ENCODE measurements around the gene SH3GLB2. TPM values are rescaled to one million over a fixed set of nuclear protein-coding genes. Genes with fewer than 3 reads are reported as not detected.

Gene SH3GLB2
- total RNA-seq, 1 experiment from 2014 or later: 58.3 TPM

Other genes with a start within 250 kb of the SH3GLB2 start
- 10.9 and 13.8 TPM in 2 replicates for gene TBC1D13, start 241.1 kb downstream of the SH3GLB2 start, total RNA-seq (2022)
- 18.2 and 22.0 TPM in 2 replicates for gene ENDOG, start 209.8 kb downstream of the SH3GLB2 start, total RNA-seq (2022)
- 30.1 and 32.4 TPM in 2 replicates for gene SPOUT1, start 198.5 kb downstream of the SH3GLB2 start, total RNA-seq (2022)
- gene KYAT1, start 146.4 kb downstream of the SH3GLB2 start, total RNA-seq (2022): 3.8 and 5.7 TPM in 2 replicates
- 30.9 and 31.6 TPM in 2 replicates for gene LRRC8A, start 146.2 kb downstream of the SH3GLB2 start, total RNA-seq (2022)
- gene PHYHD1, start 107.3 kb downstream of the SH3GLB2 start, total RNA-seq (2022): 0.70 and 2.0 TPM in 2 replicates
- gene DOLK, start 80.7 kb downstream of the SH3GLB2 start, total RNA-seq (2022): 12.0 and 16.9 TPM in 2 replicates
- 47.3 and 54.9 TPM in 2 replicates for gene NUP188, start 80.6 kb downstream of the SH3GLB2 start, total RNA-seq (2022)
- 28.6 and 28.7 TPM in 2 replicates for gene MIGA2, start 8.3 kb upstream of the SH3GLB2 start, total RNA-seq (2022)
- gene DOLPP1, start 52.8 kb upstream of the SH3GLB2 start, total RNA-seq (2022): 16.3 and 18.5 TPM in 2 replicates
- gene CRAT, start 82.5 kb upstream of the SH3GLB2 start, total RNA-seq (2022): 14.5 and 17.0 TPM in 2 replicates
- gene PTPA, start 83.1 kb upstream of the SH3GLB2 start, total RNA-seq (2022): 90.8 and 91.8 TPM in 2 replicates
- gene IER5L, start 149.9 kb upstream of the SH3GLB2 start, total RNA-seq (2022): 11.9 and 13.4 TPM in 2 replicates

Data from MCF 10A (cell line).